GM12878 (cell line): Measurements from ENCODE around the gene LANCL3.

Experiments
- CHD4 ChIP-seq: fragments of 200-600 bp; sonication (generic); IDR thresholded peaks from 2 replicates; pipeline ENCODE4 v1.6.1; 2016; ENCODE audit warnings: mild to moderate bottlenecking
- TF ChIP-seq, protein P1 (sequence below): fragments of 450-650 bp; conservative IDR thresholded peaks from 2 replicates; pipeline ENCODE4 v1.6.1; 2017; ENCODE audit warnings: mild to moderate bottlenecking, moderate library complexity

DNA sequence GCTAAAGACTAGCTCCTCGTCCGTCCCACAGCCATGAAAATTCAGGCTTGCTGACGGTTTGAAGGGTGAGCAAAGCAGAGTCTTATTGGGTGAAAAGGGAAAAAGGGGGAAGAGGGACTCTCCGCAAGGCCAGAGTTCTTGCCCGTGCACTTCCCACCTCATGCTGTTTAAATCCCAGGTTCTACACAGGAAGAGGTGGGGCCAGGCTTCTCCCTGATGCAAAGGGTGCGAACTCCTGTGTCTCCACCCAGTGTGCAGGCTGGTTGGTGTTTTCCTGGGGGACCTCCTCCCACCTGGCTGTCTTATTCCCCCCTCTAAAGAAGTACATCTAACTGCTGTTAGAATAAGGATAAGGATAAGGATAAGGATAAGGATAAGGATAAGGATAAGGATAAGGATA lies 18.0 kb upstream of the LANCL3 start:
- no peak for TF ChIP-seq CHD4
- TF ChIP-seq, protein P1, sequence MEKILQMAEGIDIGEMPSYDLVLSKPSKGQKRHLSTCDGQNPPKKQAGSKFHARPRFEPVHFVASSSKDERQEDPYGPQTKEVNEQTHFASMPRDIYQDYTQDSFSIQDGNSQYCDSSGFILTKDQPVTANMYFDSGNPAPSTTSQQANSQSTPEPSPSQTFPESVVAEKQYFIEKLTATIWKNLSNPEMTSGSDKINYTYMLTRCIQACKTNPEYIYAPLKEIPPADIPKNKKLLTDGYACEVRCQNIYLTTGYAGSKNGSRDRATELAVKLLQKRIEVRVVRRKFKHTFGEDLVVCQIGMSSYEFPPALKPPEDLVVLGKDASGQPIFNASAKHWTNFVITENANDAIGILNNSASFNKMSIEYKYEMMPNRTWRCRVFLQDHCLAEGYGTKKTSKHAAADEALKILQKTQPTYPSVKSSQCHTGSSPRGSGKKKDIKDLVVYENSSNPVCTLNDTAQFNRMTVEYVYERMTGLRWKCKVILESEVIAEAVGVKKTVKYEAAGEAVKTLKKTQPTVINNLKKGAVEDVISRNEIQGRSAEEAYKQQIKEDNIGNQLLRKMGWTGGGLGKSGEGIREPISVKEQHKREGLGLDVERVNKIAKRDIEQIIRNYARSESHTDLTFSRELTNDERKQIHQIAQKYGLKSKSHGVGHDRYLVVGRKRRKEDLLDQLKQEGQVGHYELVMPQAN = no peak
